ENCODE results near the gene ANXA2R. TPM values are rescaled to one million over a fixed set of nuclear protein-coding genes. Genes with fewer than 3 reads are reported as not detected.
"Not testable (repeated sequence)": the region's sequence is repeated elsewhere in the genome, so short reads cannot be mapped to it uniquely, and the experiment has no call there.

ANXA2R gene, protein sequence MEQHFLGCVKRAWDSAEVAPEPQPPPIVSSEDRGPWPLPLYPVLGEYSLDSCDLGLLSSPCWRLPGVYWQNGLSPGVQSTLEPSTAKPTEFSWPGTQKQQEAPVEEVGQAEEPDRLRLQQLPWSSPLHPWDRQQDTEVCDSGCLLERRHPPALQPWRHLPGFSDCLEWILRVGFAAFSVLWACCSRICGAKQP
- 0.89 TPM for polyA plus RNA-seq (ENCODE audit: insufficient read length)

GRCh38 chr5:43040287-43041098, at the start of gene ANXA2R:
Gene ANXA2R, minus strand, starts transcription at chr5:43040319. Its CDS starts 273 bp downstream, at chr5:43040046.
- no peak for DNase-seq (ENCODE audit: low read depth)

DNA sequence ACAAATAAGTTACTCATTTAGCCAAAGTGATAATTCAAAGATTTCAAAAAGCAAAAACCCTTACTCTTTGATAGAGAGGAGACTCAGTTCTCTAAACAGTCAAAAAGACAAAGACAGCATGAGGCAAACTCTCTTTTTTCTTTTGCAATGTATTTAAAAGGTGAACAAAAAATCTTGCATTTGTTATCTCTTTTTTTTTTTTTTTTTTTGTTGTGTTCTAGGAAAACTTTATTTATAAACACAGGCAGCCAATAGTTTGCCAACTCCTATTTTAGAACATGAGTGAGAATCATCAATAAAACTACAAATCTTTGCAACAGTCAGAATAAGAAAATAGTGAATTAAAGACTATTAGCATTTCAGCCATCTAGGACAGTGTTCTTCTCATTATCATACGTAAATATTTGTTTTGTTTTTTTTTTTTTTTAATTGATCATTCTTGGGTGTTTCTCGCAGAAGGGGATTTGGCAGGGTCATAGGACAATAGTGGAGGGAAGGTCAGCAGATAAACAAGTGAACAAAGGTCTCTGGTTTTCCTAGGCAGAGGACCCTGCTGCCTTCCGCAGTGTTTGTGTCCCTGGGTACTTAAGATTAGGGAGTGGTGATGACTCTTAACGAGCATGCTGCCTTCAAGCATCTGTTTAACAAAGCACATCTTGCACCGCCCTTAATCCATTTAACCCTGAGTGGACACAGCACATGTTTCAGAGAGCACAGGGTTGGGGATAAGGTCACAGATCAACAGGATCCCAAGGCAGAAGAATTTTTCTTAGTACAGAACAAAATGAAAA, 46.2 kb upstream of the ANXA2R start:
- not testable (repeated sequence) for DNase-seq (ENCODE audit: low read depth)

GRCh38 chr5:43085453-43085852, 45.3 kb upstream of the ANXA2R start:
- DNase-seq (ENCODE audit: low read depth) = no peak

- not testable (repeated sequence) for DNase-seq (ENCODE audit: low read depth)
Measured at GRCh38 chr5:43084468-43084867, 44.3 kb upstream of the ANXA2R start.

- DNase-seq (ENCODE audit: low read depth) = not testable (repeated sequence)
Measured at GRCh38 chr5:43081345-43081744, 41.2 kb upstream of the ANXA2R start.

- DNase-seq (ENCODE audit: low read depth) = no peak
Measured at GRCh38 chr5:43078956-43079355, 38.8 kb upstream of the ANXA2R start.

- DNase-seq (ENCODE audit: low read depth) = not testable (repeated sequence)
Measured at GRCh38 chr5:43077446-43078191, 37.5 kb upstream of the ANXA2R start.

- DNase-seq (ENCODE audit: low read depth) = no peak
Measured at GRCh38 chr5:43075319-43076293, 35.5 kb upstream of the ANXA2R start.

GRCh38 chr5:43074987-43075318, 34.8 kb upstream of the ANXA2R start:
- no peak for DNase-seq (ENCODE audit: low read depth)

DNA sequence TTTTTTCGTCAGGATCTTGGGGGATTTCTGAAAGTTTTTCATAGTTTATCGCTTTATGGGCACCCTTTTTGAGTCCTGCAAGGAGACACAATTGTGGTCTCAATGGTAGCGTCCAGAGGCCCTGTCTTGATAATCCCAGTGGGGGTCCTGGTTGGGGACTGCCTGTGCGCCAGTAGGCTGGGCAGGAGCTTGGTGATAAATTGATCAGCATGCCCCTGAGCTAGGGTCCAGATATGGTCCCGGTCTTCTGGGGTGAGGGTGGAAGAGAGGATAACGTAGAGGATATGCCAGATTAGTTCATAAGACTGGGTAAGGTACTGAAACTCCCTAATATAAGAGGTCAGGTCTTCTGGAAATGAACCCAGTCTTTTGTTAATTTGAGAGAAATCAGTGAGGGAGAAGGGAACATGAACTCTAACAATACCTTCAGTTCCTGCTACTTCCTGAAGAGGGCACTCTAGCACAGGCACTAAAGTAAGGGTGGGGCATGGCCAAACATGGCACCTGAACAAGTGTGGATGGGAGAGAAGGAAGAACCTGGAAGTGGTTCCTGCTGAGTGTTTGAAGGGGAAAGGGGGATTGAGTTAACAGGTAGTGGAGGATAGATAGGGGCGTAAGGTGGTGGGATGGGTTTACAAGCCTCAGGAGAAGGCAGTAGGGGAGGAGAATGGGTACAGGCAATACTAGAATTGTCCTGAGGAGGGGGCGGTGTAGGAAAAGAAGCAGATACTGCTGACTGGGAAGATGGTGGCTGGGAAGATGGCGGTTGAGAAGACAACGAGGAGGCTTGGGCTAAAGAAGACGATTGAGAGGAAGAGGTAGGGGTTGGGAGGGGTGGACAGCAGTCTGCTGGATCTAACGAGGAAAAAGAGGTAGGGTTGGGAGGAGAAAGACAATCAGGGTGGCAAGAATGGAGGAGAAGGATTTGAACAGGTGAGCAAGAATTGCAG, 33.8 kb upstream of the ANXA2R start:
- no peak for DNase-seq (ENCODE audit: low read depth)

DNA sequence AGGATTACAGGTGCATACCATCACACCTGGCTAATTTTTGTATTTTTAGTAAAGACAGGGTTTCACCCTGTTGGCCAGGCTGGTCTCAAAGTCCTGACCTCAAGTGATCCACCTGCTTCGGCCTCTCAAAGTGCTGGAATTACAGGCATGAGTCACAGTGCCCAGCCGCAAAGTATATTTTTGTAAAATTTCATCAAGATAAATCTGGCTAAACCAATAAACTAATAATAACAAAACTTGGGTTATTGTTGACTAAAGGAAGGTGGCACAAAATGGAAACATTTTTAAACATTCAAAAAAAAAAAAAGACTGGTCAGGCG, 29.2 kb upstream of the ANXA2R start:
- DNase-seq (ENCODE audit: low read depth) = not testable (repeated sequence)

- DNase-seq (ENCODE audit: low read depth) = no peak
Measured at GRCh38 chr5:43068037-43068436, 27.9 kb upstream of the ANXA2R start.

DNA sequence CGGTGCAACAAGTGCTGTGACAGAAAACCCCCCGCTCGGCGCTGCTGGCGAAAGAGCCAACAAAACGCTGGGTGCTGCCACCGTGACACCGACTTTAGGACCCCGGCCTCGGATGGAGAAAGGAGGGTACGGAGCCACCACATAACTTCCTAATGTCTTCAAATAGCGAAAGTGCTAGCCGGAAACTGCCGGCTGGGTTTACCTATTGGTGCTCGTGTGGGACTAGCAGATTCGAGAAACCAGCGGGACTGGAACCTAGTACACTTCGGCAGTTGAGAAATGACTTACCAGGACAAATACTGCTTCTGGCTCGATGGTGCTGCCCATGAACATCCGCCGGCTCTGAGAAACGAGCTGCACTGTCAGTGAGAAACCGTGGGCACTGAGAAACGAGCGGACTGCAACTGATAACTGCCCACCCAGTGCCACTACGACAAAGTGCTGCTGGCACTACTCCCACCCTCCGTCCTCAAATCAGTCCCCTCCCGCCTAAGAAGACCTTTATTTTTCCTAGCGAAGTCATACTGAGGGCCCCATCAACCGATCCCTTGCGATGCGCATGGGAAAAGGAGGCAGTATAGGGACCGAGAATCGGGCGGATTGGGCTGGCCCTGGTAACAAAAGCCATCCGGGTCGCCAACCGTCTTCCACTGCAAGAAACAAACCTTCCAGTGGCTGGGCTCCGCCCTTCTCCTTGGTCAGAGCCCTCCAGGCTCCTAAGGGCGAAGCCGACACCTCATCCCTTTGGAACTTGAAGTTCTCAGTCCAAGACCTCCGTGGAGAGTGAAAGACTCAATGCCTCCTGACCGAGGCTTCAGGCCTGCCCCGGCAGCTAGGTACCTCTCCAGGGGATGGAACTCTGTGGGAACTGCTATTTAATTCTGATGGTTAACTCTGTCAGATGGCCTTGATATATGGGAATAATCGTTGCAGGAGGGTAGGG, 27.0 kb upstream of the ANXA2R start:
- DNase-seq (ENCODE audit: low read depth) = peak; percentile 89

GRCh38 chr5:43065948-43066798, 26.1 kb upstream of the ANXA2R start:
- DNase-seq (ENCODE audit: low read depth) = peak; percentile 29

- DNase-seq (ENCODE audit: low read depth) = peak; percentile 28
Measured at GRCh38 chr5:43065387-43065947, 25.3 kb upstream of the ANXA2R start.

GRCh38 chr5:43063721-43064171, 23.6 kb upstream of the ANXA2R start:
- no peak for DNase-seq (ENCODE audit: low read depth)
